Bone marrow (tissue), 2 donors: ENCODE measurements around the gene CCNF.

Experiments
- DNase-seq, 2 donors: peaks; one replicate each; lab custom pipeline; 2025; lab: John Stamatoyannopoulos, UW

CCNF gene

DNA sequence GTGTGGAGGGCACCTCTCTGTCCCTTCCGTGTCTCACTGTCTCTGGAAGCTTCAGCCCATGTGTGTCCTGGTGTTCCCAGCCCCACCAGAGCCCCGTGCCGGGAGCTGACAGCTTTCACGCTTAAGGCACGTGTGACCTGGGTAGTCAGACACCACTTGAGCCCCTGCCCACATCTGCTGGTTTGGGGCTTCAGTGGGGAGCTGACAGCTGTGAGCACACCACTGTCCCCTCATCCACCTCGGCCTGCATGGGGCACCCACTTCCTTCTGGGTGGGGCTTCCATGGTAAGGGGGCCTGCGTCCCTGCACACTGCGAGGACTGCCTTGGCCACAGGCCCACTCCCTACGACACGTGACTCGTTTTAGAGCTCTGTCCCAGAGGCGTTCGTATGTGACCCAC, 28.0 kb downstream of the CCNF start:
- no peak for DNase-seq

DNA sequence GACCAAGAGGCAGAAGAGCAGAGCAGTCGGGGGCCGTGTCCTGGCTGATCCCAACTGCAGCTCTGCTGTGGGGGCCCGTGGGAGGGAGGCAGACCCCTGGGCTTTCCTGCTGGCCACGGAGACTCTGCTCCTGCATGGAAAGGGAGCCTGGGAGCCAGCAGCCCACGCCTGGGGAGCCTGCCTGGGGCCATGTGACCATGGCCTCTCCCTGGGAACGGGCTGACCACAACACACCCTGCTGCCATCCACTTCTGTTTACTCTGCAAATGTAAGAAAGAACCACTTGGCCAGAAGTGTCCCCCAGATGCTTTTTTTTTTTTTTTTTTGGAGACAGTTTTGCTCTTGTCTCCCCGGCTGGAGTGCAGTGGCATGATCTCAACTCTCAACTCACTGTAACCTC, 28.7 kb downstream of the CCNF start:
- no peak for DNase-seq

DNA sequence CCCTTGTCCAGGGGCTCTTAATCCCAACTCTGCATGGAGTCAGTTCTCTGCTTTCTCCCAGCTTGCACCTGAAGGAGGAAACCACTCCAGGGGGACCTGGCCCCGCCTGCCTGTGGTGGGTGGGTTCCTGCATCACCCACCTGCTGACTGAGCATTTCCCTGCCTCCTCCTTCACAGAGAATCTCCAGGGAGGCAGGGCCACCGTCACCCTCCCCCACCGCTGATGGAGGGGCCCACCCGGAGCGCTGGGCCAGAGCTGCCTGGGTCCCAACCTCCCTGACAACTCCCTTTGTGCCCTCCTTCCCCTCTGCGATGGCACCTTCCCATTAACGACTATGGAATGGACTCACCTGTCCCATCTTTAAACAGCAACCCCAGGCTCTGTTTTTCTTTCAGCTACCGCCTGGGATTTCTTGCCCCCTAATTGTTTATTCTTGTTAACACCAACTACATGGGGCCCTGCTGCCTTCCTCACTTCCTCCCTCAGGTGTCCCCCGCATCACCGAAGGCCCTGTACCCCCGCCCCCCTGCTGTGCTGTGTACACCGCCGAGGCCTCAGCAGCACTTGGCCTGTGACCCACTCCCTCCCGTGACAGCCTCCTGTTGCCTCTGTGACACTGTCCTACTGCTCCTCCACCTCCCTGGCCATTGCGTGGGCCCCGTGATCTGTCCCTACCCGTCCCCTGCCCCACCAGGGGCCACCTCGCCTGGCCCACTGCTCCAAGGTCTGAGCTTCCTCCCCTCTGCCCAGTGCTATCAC, 29.8 kb downstream of the CCNF start:
- no peak for DNase-seq

DNA sequence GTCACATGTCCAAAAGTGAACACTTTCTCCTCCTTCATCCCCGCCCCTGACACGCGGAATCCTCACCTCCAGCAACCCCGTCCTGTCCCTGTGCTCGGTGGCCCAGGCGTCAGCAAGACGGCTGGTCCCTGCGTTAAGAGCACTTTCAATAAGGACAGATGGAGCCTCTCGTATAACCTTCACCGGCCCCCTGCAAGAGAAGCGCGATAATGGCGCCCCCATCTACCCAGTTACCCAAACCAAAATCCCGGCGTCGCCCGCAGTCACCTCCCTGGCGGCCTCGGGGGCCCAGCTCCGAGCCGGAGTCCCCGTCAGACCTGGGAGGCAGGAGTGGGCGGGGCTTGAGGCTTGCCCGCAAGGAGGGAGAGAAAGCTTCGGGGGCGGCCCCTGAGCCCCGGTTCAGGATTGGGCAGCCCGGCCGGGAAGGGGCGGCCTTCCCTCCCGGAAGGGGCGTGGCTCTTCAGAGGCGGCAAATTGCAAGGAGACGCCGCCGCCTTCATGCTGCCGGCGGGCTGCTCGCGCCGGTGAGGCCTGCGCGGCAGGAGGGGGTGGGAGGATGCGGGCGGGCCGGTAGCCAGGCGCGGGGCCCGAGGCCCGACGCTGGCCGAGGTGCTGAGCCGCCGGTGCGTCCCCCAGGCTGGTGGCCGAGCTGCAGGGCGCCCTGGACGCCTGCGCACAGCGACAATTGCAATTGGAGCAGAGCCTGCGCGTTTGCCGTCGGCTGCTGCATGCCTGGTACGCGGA, 30.6 kb downstream of the CCNF start, which contains the start of gene TEDC2:
Gene TEDC2, plus strand, starts transcription at position 463 of the 744 bp plus-strand sequence. Its CDS starts 36 bp downstream, at position 499.
- peak; percentile 75 to 93 for DNase-seq

DNA sequence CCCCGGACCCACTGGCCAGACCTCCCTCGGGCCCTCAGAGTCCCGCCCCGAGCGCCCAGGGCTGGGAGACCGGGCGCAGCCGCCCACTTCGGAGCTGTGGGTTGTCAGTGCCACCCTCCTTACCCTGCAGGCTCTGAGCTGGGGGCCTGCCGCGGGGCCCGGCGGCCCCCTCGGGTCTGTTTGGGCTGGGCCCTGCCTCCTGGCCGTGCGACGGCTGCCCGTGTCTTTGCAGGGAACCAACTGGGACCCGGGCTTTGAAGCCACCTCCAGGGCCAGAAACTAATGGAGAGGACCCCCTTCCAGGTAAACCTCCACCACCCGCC, 31.1 kb downstream of the CCNF start:
- DNase-seq = no peak

DNA sequence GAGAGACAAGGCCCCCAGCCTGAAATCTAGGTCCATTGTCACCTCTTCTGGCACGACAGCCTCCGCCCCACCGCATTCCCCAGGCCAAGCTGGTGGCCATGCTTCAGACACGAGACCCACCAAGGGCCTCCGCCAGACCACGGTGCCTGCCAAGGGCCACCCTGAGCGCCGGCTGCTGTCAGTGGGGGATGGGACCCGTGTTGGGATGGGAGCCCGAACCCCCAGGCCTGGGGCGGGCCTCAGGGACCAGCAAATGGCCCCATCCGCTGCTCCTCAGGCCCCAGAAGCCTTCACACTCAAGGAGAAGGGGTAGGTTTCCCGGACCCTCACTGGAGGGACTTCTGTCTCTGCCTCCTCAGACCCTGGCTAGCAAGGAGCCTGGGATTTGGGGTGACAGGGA, 31.7 kb downstream of the CCNF start:
- no peak for DNase-seq

DNA sequence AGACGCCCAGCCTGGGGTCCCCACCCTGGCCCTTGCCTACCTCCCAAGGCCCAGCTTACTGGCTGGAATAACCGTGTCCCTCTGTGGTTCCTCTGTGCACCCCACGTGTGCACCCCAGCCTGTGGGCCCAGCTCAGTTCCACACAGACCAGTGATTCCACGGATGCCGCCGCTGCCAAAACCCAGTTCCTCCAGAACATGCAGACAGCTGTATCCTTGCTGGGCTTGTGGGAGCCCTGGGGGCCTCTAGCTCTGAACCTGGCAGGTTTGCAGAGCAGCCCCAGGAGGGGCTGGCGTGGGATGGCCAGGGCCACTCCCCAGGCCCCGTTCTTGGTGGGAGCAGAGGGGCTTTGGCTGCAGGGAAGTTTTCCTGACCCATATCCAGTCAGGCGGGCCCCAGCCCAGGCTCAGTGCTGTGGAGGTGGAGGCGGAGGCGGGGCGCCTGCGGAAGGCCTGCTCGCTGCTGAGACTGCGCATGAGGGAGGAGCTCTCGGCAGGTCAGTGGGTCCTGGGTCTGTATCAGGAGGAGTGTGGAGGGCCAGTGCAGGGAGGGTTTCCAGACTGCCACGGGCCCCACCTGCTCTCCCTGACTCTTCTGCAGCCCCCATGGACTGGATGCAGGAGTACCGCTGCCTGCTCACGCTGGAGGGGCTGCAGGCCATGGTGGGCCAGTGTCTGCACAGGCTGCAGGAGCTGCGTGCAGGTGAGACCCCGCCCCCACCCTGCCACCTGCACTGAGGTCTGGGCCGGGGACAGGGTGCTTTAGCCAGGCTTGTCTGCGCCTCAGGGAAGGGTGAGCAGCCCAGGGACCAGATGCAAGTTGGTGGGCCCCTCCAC, 33.0 kb downstream of the CCNF start:
- DNase-seq = no peak

DNA sequence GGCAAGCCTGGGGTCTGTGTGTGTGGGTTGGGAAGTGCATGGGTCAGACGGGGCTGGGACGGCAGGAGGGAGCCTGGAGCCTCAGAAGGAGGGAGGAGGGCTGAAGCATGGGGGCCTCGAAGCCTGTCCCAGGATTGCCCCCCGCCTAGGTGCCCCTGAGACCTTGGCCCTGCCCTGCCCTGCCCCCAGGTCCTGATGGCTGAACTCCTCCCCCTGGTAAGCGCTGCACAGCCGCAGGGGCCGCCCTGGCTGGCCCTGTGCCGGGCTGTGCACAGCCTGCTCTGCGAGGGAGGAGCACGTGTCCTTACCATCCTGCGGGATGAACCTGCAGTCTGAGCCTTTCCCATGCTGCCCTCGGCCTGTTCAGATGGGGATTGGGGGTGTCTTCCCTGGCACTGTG, 35.1 kb downstream of the CCNF start:
- no peak for DNase-seq

DNA sequence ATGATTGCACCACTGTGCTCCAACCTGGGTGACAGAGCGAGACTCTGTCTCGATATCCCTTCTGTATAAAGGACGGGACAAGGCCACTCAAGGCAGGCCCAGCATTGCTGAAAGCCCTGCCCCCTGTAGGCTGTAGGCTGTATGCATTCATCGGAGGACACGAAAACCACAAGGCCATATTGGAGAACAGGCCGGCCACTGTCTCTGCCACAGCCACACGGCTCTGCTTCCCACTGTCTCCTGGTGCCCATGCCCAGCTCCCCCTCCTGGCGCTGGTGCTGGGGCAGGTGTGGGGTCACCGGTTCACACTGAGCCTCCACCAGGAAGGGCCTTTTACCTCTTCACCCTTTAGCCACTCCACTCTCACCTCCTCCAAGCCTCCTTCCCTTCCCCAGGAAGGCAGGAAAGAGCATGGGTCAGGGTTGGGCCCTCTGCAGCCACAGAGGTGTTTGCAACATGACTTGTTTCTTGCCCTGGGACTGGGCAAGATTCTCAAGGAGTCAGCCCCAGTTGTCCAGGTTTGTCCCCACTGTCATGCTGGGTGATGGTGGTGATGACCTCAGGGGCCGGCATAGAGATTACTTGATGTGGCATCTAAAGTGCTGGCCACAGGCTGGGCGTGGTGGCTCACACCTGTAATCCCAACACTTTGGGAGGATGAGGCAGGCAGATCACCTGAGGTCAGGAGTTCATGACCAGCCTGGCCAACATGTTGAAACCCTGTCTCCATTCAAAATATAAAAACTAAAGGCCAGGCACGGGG, 36.6 kb downstream of the CCNF start:
- DNase-seq = no peak

DNA sequence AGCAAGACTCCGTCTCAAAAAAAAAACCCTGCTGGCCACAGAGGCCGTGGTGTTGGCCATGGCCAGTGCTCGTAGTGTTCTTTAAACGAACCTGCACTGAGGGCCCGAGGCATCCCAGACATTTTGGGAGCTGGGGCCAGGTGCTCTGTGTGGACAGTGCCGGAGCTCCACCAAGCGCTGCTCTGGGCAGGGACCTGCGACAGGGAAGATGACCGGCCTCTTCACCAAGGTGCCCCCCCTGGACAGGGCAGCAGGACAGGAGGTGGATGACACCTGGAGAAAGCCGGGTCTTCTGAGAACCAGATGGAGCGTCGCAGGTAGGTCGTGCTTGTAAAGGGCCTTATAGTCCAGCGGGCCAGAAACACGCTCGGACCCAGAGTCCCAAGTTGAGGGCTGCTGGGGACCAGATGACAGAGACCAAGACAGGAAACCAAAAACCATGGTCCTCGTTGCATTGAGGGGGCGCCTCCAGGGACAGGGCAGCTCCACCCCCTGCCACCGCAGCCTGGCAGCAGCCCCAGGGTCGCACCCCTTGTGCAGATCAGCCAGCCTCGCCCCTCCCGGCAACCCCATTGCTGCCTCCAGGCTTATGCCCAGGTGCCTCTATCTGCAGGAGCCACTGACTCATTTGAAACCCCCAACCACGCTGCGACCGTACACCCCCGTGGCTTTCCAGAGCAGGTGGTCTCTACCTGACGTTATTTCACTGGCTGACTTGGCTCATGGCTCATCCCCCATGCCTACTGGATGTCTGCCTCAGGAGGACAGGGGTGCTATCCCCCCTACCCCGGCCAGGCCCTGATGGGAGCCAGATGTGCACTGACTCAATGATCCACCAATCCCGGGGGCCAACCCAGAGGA, 37.6 kb downstream of the CCNF start:
- no peak for DNase-seq

DNA sequence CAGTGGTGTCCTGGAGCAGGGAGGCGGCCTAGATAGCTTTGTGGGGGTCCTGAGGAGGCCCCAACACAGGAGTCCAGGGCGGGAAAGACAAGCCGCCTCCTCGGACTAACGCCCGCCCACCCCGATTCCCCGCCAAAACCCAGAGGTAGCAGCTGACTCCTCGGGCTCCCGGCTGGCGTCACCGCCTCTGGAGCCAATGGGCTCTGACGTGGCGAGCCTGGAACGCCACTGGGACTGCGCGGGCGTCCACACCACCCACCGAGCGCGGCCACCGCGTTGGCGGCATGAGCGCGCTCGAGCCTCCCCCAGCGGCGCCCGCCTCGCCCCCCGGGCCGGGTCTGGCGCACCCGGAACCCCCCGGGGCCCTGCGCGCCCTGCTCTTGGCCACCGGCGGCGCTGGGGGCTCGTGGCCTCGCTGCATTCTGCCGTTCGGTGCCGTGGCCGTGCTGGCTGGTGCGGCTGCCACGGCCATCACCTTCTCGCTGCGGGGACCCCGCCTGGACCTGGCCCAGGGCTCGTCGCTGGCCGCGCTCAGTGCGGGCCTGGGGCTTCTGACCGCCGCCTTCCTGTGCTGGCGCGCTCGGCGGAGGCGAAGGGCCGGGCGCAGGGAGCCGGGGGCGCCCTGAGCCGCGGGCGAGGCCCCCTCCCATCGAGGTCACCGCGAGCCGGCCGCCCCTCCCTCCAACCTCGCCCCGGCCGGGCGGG, 38.4 kb downstream of the CCNF start:
- DNase-seq = no peak

DNA sequence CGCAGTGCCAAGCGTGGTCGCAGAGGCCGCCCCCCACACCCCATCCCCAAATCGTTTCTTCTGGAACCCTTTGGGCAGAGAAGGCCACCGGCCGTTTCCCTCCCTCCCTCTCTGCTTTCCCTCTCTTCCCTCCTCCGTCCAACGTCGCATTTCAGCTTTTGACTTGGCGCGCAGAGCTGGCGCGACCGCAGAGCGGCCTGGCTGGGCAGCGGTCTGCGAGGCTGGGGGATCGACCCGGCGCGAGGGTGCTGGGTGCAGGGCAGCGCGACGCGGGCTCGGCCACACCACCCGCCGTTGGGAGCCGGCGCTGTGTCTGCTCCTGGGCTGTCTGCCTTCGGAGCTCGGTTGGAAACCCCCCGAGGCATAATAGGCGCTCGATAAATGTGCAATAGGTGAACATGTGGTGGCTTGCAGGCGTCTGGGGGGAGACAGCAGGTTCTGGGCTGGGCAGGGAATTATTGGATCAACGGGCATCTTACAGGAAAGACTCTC, 39.0 kb downstream of the CCNF start:
- DNase-seq = no peak

DNA sequence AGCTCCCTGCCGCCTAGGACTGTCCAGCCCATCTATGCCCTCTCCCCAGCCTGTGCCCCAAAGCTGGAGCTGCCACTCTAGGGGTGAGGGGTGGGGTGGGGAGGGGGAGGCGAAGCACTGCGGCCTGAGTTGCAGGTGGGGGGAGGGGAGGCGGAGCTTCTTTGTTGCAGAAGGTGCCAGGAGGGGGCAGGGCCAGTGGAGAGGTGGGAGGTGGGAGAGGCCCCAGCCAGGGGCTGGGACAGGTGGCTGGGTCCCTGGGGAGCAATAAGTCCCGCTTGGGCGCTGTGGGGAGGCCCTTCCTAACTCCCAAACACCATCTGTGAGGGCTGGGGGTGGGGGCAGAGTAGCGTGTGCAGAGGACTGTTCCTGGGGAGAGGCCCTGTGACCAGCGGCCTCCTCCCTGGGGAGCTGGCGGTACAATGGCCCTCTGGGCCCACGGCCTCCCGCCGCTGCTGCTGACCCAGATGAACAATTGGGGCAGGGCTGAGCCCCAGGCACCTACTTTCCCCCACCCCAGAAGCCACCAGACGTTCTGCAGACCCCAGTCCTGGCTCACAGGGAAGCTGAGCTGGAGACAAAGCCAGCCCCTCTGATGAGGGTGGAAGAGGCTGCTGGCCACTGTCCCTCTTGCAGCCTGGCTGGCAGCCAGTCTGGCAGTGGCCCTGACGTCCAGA, 39.6 kb downstream of the CCNF start:
- no peak for DNase-seq

DNA sequence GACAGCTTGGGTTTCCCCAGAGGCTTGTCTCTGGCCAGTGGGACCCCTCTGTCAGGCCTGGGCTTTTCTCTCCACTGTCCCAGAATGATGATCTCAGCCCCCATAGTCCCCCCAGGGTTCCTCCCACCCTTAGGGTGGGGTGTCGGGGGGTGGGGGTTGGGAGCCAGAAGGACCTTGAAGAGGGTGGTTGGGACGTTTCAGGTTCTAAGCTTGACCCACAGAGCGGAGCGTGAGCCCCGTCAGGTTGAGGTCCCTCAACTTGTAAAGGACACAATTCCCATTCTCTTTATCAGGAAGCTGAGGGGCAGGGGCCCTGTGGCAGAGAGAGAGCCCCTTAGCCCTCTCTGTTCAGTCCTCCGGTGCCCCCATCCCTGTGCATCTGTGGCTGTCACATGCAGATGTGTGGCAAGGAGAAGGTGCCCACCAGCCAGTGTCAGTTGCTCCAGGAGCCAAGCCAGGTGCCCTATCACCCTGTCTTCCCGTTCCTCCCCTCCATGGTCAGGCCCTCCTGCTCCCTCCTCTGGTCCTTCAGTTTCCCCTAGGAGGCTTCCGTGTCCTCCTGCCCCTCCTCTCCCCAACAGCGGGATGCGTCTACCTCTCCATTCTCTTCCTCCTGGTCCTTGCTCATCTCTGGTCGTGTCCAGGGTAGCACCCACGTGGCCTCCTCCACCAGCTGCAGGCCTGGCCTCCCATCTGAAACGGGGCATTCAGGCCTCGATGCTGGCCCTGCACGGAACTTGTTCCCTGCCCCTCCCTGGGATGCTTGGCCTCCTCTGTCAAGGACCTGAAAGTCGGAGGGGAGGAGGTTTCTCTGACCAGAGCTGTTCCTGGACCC, 40.4 kb downstream of the CCNF start:
- DNase-seq = no peak

DNA sequence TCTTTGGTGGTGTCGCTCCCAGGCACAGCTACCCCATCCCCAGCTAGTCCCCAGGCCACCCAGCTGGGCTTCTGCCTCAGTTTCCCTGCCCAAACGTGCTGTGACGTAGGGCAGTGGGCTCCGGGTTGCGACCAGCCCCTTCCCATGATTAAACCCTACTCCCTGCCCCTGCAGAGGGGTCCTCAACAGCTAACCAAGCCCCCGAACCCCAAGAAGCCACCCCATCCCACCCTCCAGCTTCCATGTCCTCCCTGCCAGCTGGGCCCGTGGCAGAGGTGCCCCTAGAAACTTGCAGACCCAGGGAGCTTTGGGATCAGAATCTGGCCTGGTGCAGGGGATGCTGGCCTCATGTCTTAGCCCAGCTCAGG, 41.0 kb downstream of the CCNF start:
- DNase-seq = no peak

DNA sequence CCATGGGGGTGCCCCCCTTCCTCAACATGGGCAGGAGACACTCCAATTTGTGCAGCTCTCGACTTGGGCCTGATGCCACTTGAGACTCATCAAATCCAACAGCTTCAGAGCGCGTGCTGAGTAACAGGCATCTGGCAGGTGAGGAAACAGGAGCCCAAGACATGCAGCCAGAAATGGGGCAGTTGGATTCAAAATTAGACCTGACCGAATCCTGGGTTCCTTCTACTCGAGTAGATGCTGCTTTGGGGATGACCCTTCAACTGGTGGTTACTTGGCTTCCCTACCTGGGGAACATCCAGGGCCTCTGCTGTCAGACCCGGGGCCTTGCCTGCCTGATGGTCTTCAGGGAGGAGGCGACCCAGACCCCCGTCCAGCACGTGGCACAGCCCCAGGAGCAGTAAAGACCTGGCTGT, 41.4 kb downstream of the CCNF start:
- DNase-seq = no peak

DNA sequence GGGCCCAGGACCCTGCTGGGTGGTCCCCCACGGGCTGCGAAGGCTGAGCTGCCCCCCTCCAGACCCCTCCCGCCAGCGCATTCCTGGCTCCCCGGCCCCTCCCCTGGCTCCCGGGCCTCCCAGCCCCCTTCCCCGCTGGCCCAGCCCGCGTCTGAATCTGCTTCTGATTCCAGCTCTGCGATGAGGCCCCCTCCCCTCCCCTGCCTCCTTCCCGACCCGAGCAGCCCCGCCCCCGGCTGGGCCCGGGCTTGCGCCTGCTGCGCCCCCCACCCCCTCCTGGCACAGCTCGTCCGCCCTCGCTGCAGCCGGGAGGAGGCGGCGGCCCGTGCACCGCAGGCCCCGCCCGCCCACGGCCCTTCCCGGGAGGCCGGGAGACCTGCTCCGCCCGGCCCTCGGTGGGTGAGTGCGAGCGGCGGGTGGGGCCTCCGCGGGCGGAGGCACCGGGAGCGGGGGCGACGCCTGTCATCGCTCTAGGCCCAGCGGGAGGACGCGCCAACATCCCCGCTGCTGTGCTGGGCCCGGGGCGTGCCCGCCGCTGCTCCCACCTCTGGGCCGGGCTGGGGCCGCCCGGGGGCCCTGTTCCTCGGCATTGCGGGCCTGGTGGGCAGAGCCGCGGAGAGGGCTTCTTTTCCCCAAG, 41.9 kb downstream of the CCNF start, which contains the start of gene NTN3:
Gene NTN3, plus strand, starts transcription at position 282 of the 637 bp plus-strand sequence. CDS start 405 bp downstream, outside the sequence.
- DNase-seq = no peak
